ENCODE results near the gene TBC1D10B.
A peak's percentile ranks its signal among the peaks of the same experiment; 100 is the strongest.

Gene TBC1D10B

GRCh38 chr16:30374538-30374937, 4.2 kb upstream of the TBC1D10B start, which contains the start of gene MYL11:
TSS of gene MYL11 (plus strand) at chr16:30374802. CDS start at chr16:30374858, 56 bp downstream.
- ChIA-PET CTCF (interaction anchor here (1.5 kb wide), 1 partner anchor 18 kb away, joined by 3 read pairs; no protein-coding TSS in a partner anchor), POLR2A (interaction anchor here (0.6 kb wide), 1 partner anchor 311 kb away, joined by 3 read pairs; no protein-coding TSS in a partner anchor)
- no peak for DNase-seq
- no peaks in the 10 kb centered on the region for H3K36me3 ChIP-seq (ENCODE audit: control insufficient read depth in 4 of 4, insufficient read depth in 4 of 4, low read length in 3 of 4)
- peaks cover 2 to 46% (median 39%) of the 10 kb centered on the region in 4 experiments for H3K4me1 ChIP-seq (ENCODE audit: control extremely low read depth in 1 of 4, control insufficient read depth in 4 of 4, insufficient read depth in 4 of 4, low read length in 3 of 4)
- 100% methylated on average over 4 of the region's 6 CpGs for WGBS (ENCODE audit: insufficient coverage)
- H3K27me3 ChIP-seq (replicated peaks in 2 of 5; ENCODE audit: control insufficient read depth in 4 of 5, insufficient read depth in 5 of 5, low read length in 4 of 5), result no peaks in the 10 kb centered on the region
- no peak within 1 kb of the TSS for H3K4me3 ChIP-seq (ENCODE audit: control insufficient read depth in 1 of 7, extremely low read depth in 1 of 7, insufficient read depth in 4 of 7, low read depth in 2 of 7, low read length in 6 of 7)
- no peaks in the 10 kb centered on the region for H3K9me3 ChIP-seq (ENCODE audit: control extremely low read depth in 1 of 5, control insufficient read depth in 4 of 5, insufficient read depth in 2 of 5, low read depth in 1 of 5, low read length in 4 of 5)
- peak within 1 kb of the TSS in 1 of 2 experiments; percentile 97 for H3K27ac ChIP-seq (ENCODE audit: insufficient read depth in 1 of 2, low read depth in 1 of 2, low read length in 2 of 2, poor library complexity in 1 of 2, severe bottlenecking in 2 of 2)

GRCh38 chr16:30372725-30373124, 2.4 kb upstream of the TBC1D10B start:
- Histone ChIP-seq H3K4me1 (ENCODE audit: control extremely low read depth in 1 of 4, control insufficient read depth in 4 of 4, insufficient read depth in 4 of 4, low read length in 3 of 4) (peaks cover 6 to 50% (median 43%) of the 10 kb centered on the region in 4 experiments), H3K27me3 (replicated peaks in 2 of 5; ENCODE audit: control insufficient read depth in 4 of 5, insufficient read depth in 5 of 5, low read length in 4 of 5) (no peaks in the 10 kb centered on the region), H3K36me3 (ENCODE audit: control insufficient read depth in 4 of 4, insufficient read depth in 4 of 4, low read length in 3 of 4) (no peaks in the 10 kb centered on the region), H3K9me3 (ENCODE audit: control extremely low read depth in 1 of 5, control insufficient read depth in 4 of 5, insufficient read depth in 2 of 5, low read depth in 1 of 5, low read length in 4 of 5) (no peaks in the 10 kb centered on the region), H3K4me3 (ENCODE audit: control insufficient read depth in 1 of 7, extremely low read depth in 1 of 7, insufficient read depth in 4 of 7, low read depth in 2 of 7, low read length in 6 of 7) (no peak overlapping the region), H3K27ac (ENCODE audit: insufficient read depth in 1 of 2, low read depth in 1 of 2, low read length in 2 of 2, poor library complexity in 1 of 2, severe bottlenecking in 2 of 2) (no peak overlapping the region)
- ChIA-PET POLR2A (no interaction called here), CTCF (interaction anchor here (1.3 to 2.4 kb wide), 3 partner anchors 10 to 281 kb away, joined by 3 to 7 read pairs (median 5); partner anchors contain the start of genes TBX6 and ZNF48)
- WGBS (ENCODE audit: insufficient coverage), result 89% methylated on average over 4 of the region's 5 CpGs
- DNase-seq, result no peak

GRCh38 chr16:30372038-30372712, 1.9 kb upstream of the TBC1D10B start:
- Histone ChIP-seq H3K4me3 (ENCODE audit: control insufficient read depth in 1 of 7, extremely low read depth in 1 of 7, insufficient read depth in 4 of 7, low read depth in 2 of 7, low read length in 6 of 7) (no peak overlapping the region), H3K9me3 (ENCODE audit: control extremely low read depth in 1 of 5, control insufficient read depth in 4 of 5, insufficient read depth in 2 of 5, low read depth in 1 of 5, low read length in 4 of 5) (no peaks in the 10 kb centered on the region), H3K27ac (ENCODE audit: insufficient read depth in 1 of 2, low read depth in 1 of 2, low read length in 2 of 2, poor library complexity in 1 of 2, severe bottlenecking in 2 of 2) (no peak overlapping the region), H3K27me3 (replicated peaks in 2 of 5; ENCODE audit: control insufficient read depth in 4 of 5, insufficient read depth in 5 of 5, low read length in 4 of 5) (no peaks in the 10 kb centered on the region), H3K4me1 (ENCODE audit: control extremely low read depth in 1 of 4, control insufficient read depth in 4 of 4, insufficient read depth in 4 of 4, low read length in 3 of 4) (peaks cover 11 to 50% (median 43%) of the 10 kb centered on the region in 4 experiments), H3K36me3 (ENCODE audit: control insufficient read depth in 4 of 4, insufficient read depth in 4 of 4, low read length in 3 of 4) (peaks cover 0 to 4% (median 3%) of the 10 kb centered on the region in 4 experiments)
- ChIA-PET POLR2A (no interaction called here), CTCF (interaction anchor here (0.8 to 2.4 kb wide), 12 partner anchors 9 to 280 kb away, joined by 3 to 16 read pairs (median 5); partner anchors contain the start of genes CD2BP2, TBX6, ZNF48 and ZNF771)
- 89% methylated on average over 5 of the region's 6 CpGs for WGBS (ENCODE audit: insufficient coverage)
- DNase-seq, result no peak

- H3K27ac ChIP-seq (ENCODE audit: insufficient read depth in 1 of 2, low read depth in 1 of 2, low read length in 2 of 2, poor library complexity in 1 of 2, severe bottlenecking in 2 of 2), result peak overlapping the region; percentile 25 to 82
- CTCF ChIA-PET, result interaction anchor here (0.7 to 2.4 kb wide), 18 partner anchors 8 to 279 kb away, joined by 3 to 16 read pairs (median 4); partner anchors contain the start of genes CD2BP2, SEPTIN1, TBX6 and ZNF48
These were observed 1.0 kb upstream of the TBC1D10B start for GRCh38 chr16:30371248-30371816.

GRCh38 chr16:30369938-30370455, 297 bp downstream of the TBC1D10B start:
- H3K4me1 ChIP-seq (ENCODE audit: control extremely low read depth in 1 of 4, control insufficient read depth in 4 of 4, insufficient read depth in 4 of 4, low read length in 3 of 4), result peaks cover 11 to 42% (median 32%) of the 10 kb centered on the region in 4 experiments
- no peaks in the 10 kb centered on the region for H3K27me3 ChIP-seq (replicated peaks in 2 of 5; ENCODE audit: control insufficient read depth in 4 of 5, insufficient read depth in 5 of 5, low read length in 4 of 5)
- 0% methylated on average over 55 of the region's 76 CpGs for WGBS (ENCODE audit: insufficient coverage)
- no peaks in the 10 kb centered on the region for H3K9me3 ChIP-seq (ENCODE audit: control extremely low read depth in 1 of 5, control insufficient read depth in 4 of 5, insufficient read depth in 2 of 5, low read depth in 1 of 5, low read length in 4 of 5)
- H3K27ac ChIP-seq (ENCODE audit: insufficient read depth in 1 of 2, low read depth in 1 of 2, low read length in 2 of 2, poor library complexity in 1 of 2, severe bottlenecking in 2 of 2), result peak overlapping the region in 1 of 2 experiments; percentile 81
- H3K36me3 ChIP-seq (ENCODE audit: control insufficient read depth in 4 of 4, insufficient read depth in 4 of 4, low read length in 3 of 4), result peaks cover 0 to 17% (median 8%) of the 10 kb centered on the region in 4 experiments
- ChIA-PET CTCF (interaction anchor here (1.2 to 2.2 kb wide), 6 partner anchors 12 to 42 kb away, joined by 4 to 16 read pairs (median 6); partner anchors contain the start of genes SEPTIN1 and ZNF771), POLR2A (interaction anchor here (0.9 to 1.3 kb wide), 4 partner anchors 8 to 37 kb away, joined by 3 to 5 read pairs (median 3); partner anchors contain the start of genes CD2BP2, ZNF48 and ZNF771)
- peak overlapping the region; percentile 68 to 93 (median 75) for H3K4me3 ChIP-seq (ENCODE audit: control insufficient read depth in 1 of 7, extremely low read depth in 1 of 7, insufficient read depth in 4 of 7, low read depth in 2 of 7, low read length in 6 of 7)
- no peak for DNase-seq

More at GRCh38 chr16:30371248-30371816, 1.0 kb upstream of the TBC1D10B start:
- no peak for DNase-seq
- Histone ChIP-seq H3K4me1 (ENCODE audit: control extremely low read depth in 1 of 4, control insufficient read depth in 4 of 4, insufficient read depth in 4 of 4, low read length in 3 of 4) (peaks cover 11 to 45% (median 37%) of the 10 kb centered on the region in 4 experiments), H3K4me3 (ENCODE audit: control insufficient read depth in 1 of 7, extremely low read depth in 1 of 7, insufficient read depth in 4 of 7, low read depth in 2 of 7, low read length in 6 of 7) (peak overlapping the region; percentile 11 to 76 (median 56)), H3K9me3 (ENCODE audit: control extremely low read depth in 1 of 5, control insufficient read depth in 4 of 5, insufficient read depth in 2 of 5, low read depth in 1 of 5, low read length in 4 of 5) (no peaks in the 10 kb centered on the region), H3K36me3 (ENCODE audit: control insufficient read depth in 4 of 4, insufficient read depth in 4 of 4, low read length in 3 of 4) (peaks cover 0 to 7% (median 4%) of the 10 kb centered on the region in 4 experiments), H3K27me3 (replicated peaks in 2 of 5; ENCODE audit: control insufficient read depth in 4 of 5, insufficient read depth in 5 of 5, low read length in 4 of 5) (no peaks in the 10 kb centered on the region)
- POLR2A ChIA-PET, result interaction anchor here (0.7 to 1.2 kb wide), 2 partner anchors 36 to 199 kb away, joined by 3 to 5 read pairs; partner anchors contain the start of gene ZNF771
- WGBS (ENCODE audit: insufficient coverage), result 32% methylated on average over 9 of the region's 11 CpGs

- POLR2A ChIA-PET, result interaction anchor here (0.9 to 1.3 kb wide), 5 partner anchors 9 to 26 kb away, joined by 3 read pairs; partner anchors contain the start of genes CD2BP2 and ZNF48
- H3K27ac ChIP-seq (ENCODE audit: insufficient read depth in 1 of 2, low read depth in 1 of 2, low read length in 2 of 2, poor library complexity in 1 of 2, severe bottlenecking in 2 of 2), result peak overlapping the region; percentile 56 to 81
- no peak for DNase-seq
- H3K9me3 ChIP-seq (ENCODE audit: control extremely low read depth in 1 of 5, control insufficient read depth in 4 of 5, insufficient read depth in 2 of 5, low read depth in 1 of 5, low read length in 4 of 5), result no peaks in the 10 kb centered on the region
- peaks cover 0 to 24% (median 14%) of the 10 kb centered on the region in 4 experiments for H3K36me3 ChIP-seq (ENCODE audit: control insufficient read depth in 4 of 4, insufficient read depth in 4 of 4, low read length in 3 of 4)
- no peaks in the 10 kb centered on the region for H3K27me3 ChIP-seq (replicated peaks in 2 of 5; ENCODE audit: control insufficient read depth in 4 of 5, insufficient read depth in 5 of 5, low read length in 4 of 5)
- H3K4me1 ChIP-seq (ENCODE audit: control extremely low read depth in 1 of 4, control insufficient read depth in 4 of 4, insufficient read depth in 4 of 4, low read length in 3 of 4), result peaks cover 11 to 42% (median 32%) of the 10 kb centered on the region in 4 experiments
- CTCF ChIA-PET, result interaction anchor here (1.0 to 1.8 kb wide), 6 partner anchors 10 to 42 kb away, joined by 3 to 9 read pairs (median 5); partner anchors contain the start of gene SEPTIN1
- 3% methylated on average over 31 of the region's 45 CpGs for whole genome bisulfite sequencing (ENCODE audit: insufficient coverage)
- H3K4me3 ChIP-seq (ENCODE audit: control insufficient read depth in 1 of 7, extremely low read depth in 1 of 7, insufficient read depth in 4 of 7, low read depth in 2 of 7, low read length in 6 of 7), result peak overlapping the region; percentile 68 to 93 (median 75)
These were observed 980 bp downstream of the TBC1D10B start for GRCh38 chr16:30369091-30369937.

Data from common myeloid progenitor, CD34-positive (primary cell).